GM12878 (cell line): ENCODE measurements around the gene NTM. TPM values are rescaled to one million over a fixed set of nuclear protein-coding genes. Genes with fewer than 3 reads are reported as not detected.

ENCODE experiments used
- BHLHE40 ChIP-seq, 2 experiments: fragments of 450-650 bp in 1 of 2; IDR thresholded peaks; 2 replicates each; pipeline ENCODE4 v1.6.1; 2011 to 2017; ENCODE audit warnings: low read depth in 2 of 2, borderline replicate concordance in 1 of 2, improper control_type of control experiment in 1 of 2, low read length in 1 of 2, mild to moderate bottlenecking in 1 of 2
- BRCA1 ChIP-seq: IDR thresholded peaks from 2 replicates; pipeline ENCODE4 v1.6.1; 2011; ENCODE audit warnings: low read depth, low read length, improper control_type of control experiment
- CBFB ChIP-seq: IDR thresholded peaks from 2 replicates; pipeline ENCODE4 v1.6.1; 2016; ENCODE audit warnings: antibody characterized with exemption, low read depth
- CBX5 ChIP-seq: sonication (generic); IDR thresholded peaks from 2 replicates; pipeline ENCODE4 v1.6.1; 2016; ENCODE audit warnings: low read depth, moderate library complexity, mild to moderate bottlenecking, inconsistent platforms
- EGR1 ChIP-seq, 2 experiments: IDR thresholded peaks; 1 replicate in 1 of 2; 2 replicates in 1 of 2; pipeline ENCODE4 v1.6.1; 2011 to 2012; ENCODE audit warnings: low read depth in 2 of 2, low read length in 2 of 2, borderline replicate concordance in 1 of 2, mild to moderate bottlenecking in 1 of 2, moderate library complexity in 1 of 2
- ESRRA ChIP-seq: IDR thresholded peaks from 2 replicates; pipeline ENCODE4 v1.6.1; 2012; ENCODE audit warnings: mild to moderate bottlenecking, low read length, improper control_type of control experiment
- ETV6 ChIP-seq, 2 experiments: fragments of 450-650 bp in 1 of 2; IDR thresholded peaks in 1 of 2; conservative IDR thresholded peaks in 1 of 2; 2 replicates each; pipeline ENCODE4 v1.6.1; 2014; ENCODE audit warnings: antibody characterized with exemption in 1 of 2, borderline replicate concordance in 1 of 2, low read depth in 1 of 2, mild to moderate bottlenecking in 1 of 2, moderate library complexity in 1 of 2
- HCFC1 ChIP-seq: fragments of 150-350 bp; IDR thresholded peaks from 2 replicates; pipeline ENCODE4 v1.6.1; 2014; ENCODE audit warnings: low read length
- HDGF ChIP-seq: fragments of 450-650 bp; IDR thresholded peaks from 2 replicates; pipeline ENCODE4 v1.6.1; 2016; ENCODE audit warnings: antibody characterized with exemption
- IRF4 ChIP-seq: IDR thresholded peaks from 2 replicates; pipeline ENCODE4 v1.6.1; 2011; ENCODE audit warnings: low read depth, low read length
- MAX ChIP-seq: IDR thresholded peaks from 2 replicates; pipeline ENCODE4 v1.6.1; 2012; ENCODE audit warnings: low read depth, low read length, improper control_type of control experiment
- MLLT1 ChIP-seq: fragments of 450-650 bp; IDR thresholded peaks from 2 replicates; pipeline ENCODE4 v1.6.1; 2016; ENCODE audit warnings: mild to moderate bottlenecking
- MYB ChIP-seq: fragments of 150-350 bp; IDR thresholded peaks from 2 replicates; pipeline ENCODE4 v1.6.1; 2014; ENCODE audit warnings: mild to moderate bottlenecking, low read depth, low read length, borderline replicate concordance
- NKRF ChIP-seq: fragments of 450-650 bp; conservative IDR thresholded peaks from 2 replicates; pipeline ENCODE4 v1.6.1; 2017; ENCODE audit warnings: mild to moderate bottlenecking, moderate library complexity
- PAX5 ChIP-seq: IDR thresholded peaks from 2 replicates; pipeline ENCODE4 v1.6.1; 2011; ENCODE audit warnings: low read depth, low read length, borderline replicate concordance
- PBX3 ChIP-seq: IDR thresholded peaks from 2 replicates; pipeline ENCODE4 v1.6.1; 2011; ENCODE audit warnings: mild to moderate bottlenecking, low read depth, low read length, moderate library complexity; ENCODE audit not compliant: insufficient replicate concordance
- POLR2AphosphoS2 ChIP-seq: IDR thresholded peaks from 2 replicates; pipeline ENCODE4 v1.6.1; 2011; ENCODE audit warnings: low read depth, mild to moderate bottlenecking, low read length, improper control_type of control experiment, moderate library complexity
- SIN3A ChIP-seq: IDR thresholded peaks from 2 replicates; pipeline ENCODE4 v1.6.1; 2012; ENCODE audit warnings: low read depth, low read length, improper control_type of control experiment
- USF2 ChIP-seq: IDR thresholded peaks from 2 replicates; pipeline ENCODE4 v1.6.1; 2011; ENCODE audit warnings: low read depth, low read length, improper control_type of control experiment, borderline replicate concordance
- YY1 ChIP-seq: IDR thresholded peaks from 2 replicates; pipeline ENCODE4 v1.6.1; 2011; ENCODE audit warnings: low read depth, mild to moderate bottlenecking, low read length
- ZNF274 ChIP-seq: IDR thresholded peaks from one replicate; pipeline ENCODE4 v1.8.0; 2011; ENCODE audit not compliant: insufficient read length, insufficient read depth
- polyA plus RNA-seq, 11 experiments: library from polyadenylated mRNA; depleted of rRNA in 4 of 11; unstranded in 6 of 11; stranded (reverse) in 5 of 11; fragments of >200 nt; fragmentation: Nextera tagmentation in 4 of 11; fragmentation: Illumina TruSeq in 1 of 11; extraction: Ambion mirVana in 4 of 11; extraction: Trizol in 1 of 11; gene quantifications; 1 replicate in 1 of 11; 2 replicates in 10 of 11; pipeline versions ENCODE4 v1.2.1 to v1.2.3, GENCODE V29; 2011 to 2016; ENCODE audit warnings: inconsistent platforms in 2 of 11, missing spikeins in 2 of 11, low read depth in 1 of 11
- total RNA-seq, 4 experiments: library from RNA; depleted of rRNA in 3 of 4; stranded (reverse); fragments of >200 nt in 3 of 4; fragmentation: Illumina TruSeq in 1 of 4; extraction: Trizol in 1 of 4; gene quantifications; 2 replicates each; pipeline versions ENCODE4 v1.2.1 to v1.2.3, GENCODE V29; 2013 to 2021

The NTM gene
- total and polyA plus RNA-seq, 10 of the 15 experiments (the other 5 are each of a cell fraction or from before 2014, with no cell fraction given) = not detected

- TF ChIP-seq CBFB (no peak), POLR2AphosphoS2 (no peak), ESRRA (no peak), USF2 (no peak), ETV6 (conservative IDR thresholded peaks at IDR 0.05 in 1 of 2, IDR thresholded peaks at IDR 0.05 in 1 of 2; ENCODE audit: borderline replicate concordance in 1 of 2, low read depth in 1 of 2) (no peak; a peak in 1 of 4 replicates), HCFC1 (no peak), YY1 (0 out of 2 replicates have a peak, but pooled peaks have one; percentile 59), MYB (no peak; the same call in 1 of the 2 replicates), PBX3 (no peak), MAX (no peak), CBX5 (no peak), HDGF (no peak), IRF4 (peak; percentile 44; the same call in 1 of the 2 replicates), ZNF274 (no peak), SIN3A (no peak), PAX5 (no peak), EGR1 (IDR thresholded peaks at IDR 0.05; ENCODE audit: borderline replicate concordance in 1 of 2, low read depth in 2 of 2, low read length in 2 of 2) (no peak), MLLT1 (no peak), NKRF (0 out of 2 replicates have a peak, but pooled peaks have one; percentile 16), BRCA1 (no peak), BHLHE40 (IDR thresholded peaks at IDR 0.05; ENCODE audit: borderline replicate concordance in 1 of 2, low read depth in 2 of 2, low read length in 1 of 2) (no peak)
Observed at GRCh38 chr11:132358573-132358953, 988.1 kb downstream of the NTM start (continued).
